Posterior vena cava (tissue), 2 donors: ENCODE results near the gene MEX3B. TPM values are rescaled to one million over a fixed set of nuclear protein-coding genes. Genes with fewer than 3 reads are reported as not detected.
"Not testable (repeated sequence)": the region's sequence is repeated elsewhere in the genome, so short reads cannot be mapped to it uniquely, and the experiment has no call there.

Experiments used
- DNase-seq: peaks from one replicate; pipeline ENCODE4 v3.0.0-alpha.2; 2020; ENCODE audit warnings: low spot score
- intact Hi-C, 2 donors: fragments of 100-400 bp; cut with DNase I; formaldehyde crosslinking; loops; one replicate each; pipeline versions ENCODE4 v1.14.1 to v1.14.2; 2022 to 2023
- total RNA-seq, 2 donors: library from RNA; stranded (reverse); fragmentation: NEBNext Ultra II Directional; extraction: Animal tissue kit (Norgen Biotek cat#: 25700); gene quantifications; one replicate each; pipeline ENCODE4 v1.2.1, GENCODE V29; 2021
- donor health status: DM: yes; HTN: yes; CAD: no.
- donor health status: DM: yes; HTN: yes; CAD: no.

The MEX3B gene
- total RNA-seq, 2 donors from 2014 or later, result 2.4 to 2.7 TPM

DNA sequence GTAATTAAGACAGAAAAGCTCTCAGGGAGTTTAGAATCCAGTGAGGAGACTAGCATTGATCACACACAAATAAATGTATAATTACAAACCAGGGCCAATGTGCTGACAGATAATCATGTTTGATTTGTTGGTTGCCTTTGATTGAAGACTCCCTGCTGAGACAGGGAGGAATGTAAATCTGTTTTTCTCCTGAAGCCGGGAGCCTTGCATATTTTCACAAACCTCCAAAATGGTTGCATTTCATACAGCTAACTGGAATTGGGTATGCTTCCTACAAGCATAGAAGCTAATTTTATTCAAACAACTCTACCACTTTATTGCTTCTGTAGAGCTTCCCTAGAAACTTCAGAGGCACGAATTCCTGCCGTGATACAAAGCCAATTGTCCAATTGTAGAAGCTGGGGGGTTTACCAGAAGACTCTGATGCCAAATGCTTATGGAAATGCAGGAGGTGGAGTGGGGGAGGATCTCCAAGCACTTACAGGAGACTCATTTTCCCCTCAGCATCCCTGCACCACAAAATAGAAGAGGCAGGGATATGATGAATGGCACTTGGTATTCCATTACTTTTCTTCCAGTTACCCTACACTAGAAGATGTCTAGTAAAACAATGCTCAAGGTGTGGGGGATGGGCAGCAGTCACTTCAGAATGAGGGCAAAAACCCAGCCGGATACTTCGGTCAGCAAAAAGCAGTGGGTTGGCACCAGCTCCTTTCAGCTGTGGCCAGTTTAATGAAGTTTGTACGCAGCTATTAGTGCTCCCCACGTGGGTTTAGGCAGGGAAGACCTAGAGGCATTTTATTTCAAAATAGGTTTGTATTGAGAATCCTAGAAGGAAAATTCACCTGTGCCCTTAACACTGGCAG is 11.4 kb upstream of the MEX3B start:
- DNase-seq, result no peak
- intact Hi-C loops, result no loop called here

DNA sequence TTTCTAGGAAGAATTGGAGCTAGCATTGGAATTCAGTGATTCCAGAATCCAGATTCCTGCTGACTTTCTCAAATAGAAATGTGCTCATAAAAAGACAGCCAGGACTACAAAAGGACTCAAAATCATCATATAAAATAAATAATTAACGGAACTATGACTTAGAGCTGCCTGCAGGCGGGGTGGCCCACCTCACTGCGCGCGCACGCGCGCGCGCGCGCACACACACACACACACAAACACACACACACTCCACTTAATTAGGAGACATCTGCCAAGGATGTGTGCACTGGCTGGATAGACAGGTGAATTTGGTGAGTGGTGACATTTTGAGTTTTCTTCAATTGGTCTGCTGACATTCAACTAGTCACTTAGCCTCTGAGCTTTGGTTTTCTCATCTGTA is 6.9 kb upstream of the MEX3B start:
- intact Hi-C loops, result no loop called here
- no peak for DNase-seq

DNA sequence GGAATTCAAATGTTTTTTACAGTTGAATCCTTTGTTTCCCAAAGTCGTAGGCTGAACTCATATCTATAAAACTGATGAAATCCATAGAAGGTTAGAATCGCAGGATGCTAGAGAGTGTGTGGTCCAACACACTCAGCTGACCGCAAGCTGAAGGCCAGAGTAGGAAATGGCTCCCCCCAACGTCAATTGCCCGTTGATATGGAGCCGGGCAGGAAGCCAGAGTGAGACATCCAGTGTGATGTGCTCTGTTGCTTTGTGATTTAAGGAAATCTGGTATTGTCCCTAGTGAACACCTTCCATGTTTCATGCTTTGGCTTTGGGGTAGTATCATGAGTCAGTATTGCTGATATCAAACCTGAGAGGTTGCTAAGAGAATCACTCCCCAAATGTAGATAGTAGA is 5.8 kb upstream of the MEX3B start:
- intact Hi-C loops, result no loop called here
- DNase-seq, result no peak

DNA sequence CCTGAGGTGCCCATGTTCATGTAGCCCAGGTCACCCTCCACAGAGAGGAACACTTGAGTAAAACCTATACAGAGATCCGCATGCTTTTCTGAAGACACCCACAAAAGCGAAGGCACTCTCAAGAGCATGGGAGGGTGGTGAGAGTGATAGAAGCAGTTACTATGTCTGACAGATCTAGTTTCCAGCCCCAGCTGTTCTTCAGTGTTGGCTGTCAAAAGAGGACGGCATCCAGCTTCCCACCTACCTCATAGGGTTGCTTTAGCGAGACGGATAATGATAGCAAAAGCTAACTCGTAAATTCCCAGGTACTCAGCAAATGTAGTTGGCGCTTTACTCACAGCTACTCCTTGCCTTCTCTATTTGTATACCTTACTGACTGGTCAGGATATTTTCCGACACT is 3.0 kb upstream of the MEX3B start:
- no peak for DNase-seq
- intact Hi-C loops, result loop anchor here in 1 of 2 donors (5.0 kb wide), 1 partner anchor 567 kb away; no protein-coding TSS in a partner anchor

DNA sequence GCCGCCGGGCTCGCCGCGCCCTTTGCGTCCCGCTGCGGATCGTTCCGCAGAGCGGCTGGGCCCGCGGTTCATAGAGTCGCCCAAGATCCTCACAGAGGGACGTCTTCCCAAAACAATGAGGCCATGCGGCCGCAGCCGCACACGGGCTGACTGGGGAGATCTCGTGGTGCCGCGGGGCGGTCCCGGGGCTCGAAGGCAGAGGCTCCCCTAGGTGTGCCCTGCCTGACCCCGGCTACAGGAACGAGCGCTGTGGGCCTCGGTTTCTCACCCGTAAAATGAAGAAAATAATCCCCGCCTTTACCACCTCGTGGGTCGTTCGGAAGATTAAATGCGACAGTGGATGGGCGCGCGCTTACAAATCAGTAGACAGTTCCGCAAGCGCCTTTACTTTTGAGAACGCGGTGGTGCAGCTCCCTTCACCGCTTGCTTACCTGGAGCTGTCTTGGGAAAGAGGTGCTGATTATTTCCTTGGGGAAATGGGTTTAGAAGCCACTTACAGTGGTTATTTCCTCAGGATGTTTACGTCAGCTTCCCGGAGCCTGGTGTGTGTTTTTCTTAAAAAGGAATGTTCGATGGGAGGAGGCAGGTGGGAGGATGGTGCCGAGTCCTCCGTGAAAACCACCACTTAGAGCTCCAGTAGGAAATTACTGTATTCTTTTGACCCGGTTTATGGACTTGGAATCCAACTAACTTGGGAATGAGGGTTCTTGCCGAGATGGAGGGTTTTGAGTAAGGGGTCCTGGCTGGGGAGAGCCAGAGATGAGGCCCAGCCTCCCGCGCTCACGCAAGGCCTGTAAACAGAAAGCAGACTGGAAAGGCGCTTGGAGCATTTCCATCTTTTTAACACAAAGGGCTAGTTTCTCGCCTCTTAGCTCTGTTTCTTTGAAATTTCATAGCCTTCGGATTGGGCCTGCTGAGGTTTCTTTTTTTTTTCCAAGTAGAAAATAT is 1.9 kb upstream of the MEX3B start:
- DNase-seq, result no peak
- intact Hi-C loops, result loop anchor here in 1 of 2 donors (5.0 kb wide), 1 partner anchor 565 kb away; no protein-coding TSS in a partner anchor

DNA sequence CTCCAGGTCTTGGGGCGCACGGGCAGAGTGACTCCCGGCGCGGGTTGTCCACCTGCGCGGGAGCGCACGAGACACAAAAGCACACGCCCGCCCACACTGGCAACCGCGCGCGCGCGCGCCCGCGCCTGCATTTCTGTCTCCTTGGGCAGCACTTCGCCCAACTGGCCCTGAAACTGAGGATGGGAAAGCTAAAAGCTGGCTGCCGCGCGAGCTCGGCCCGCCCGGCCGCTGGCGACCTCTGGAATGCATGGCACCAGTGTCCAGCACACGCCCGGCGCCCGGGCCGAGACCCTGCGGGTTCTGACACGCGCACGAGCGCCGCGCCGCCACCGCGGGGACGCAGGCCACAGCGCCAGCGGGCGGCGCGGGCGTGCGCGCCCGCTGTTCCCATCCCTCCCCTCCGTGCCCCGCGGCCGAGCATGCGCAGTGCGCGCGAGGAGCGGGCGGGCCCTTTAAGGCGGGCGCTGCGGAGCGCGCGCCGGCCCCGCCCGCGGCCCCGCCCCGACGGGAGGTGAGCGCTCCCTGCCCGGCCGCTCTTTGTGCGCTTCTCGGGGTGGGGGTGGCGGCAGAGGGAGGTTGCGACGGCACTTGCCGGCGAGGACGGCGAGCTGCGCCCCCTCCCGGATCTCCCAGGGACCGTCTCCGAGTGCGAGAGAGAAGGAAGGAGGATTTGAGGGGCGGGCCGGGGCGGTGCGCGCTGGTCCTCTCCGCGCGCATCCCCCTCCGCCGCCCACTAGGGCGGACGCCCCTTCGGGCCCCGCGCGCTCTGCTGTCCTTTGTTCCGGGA is 1.0 kb upstream of the MEX3B start:
- intact Hi-C loops, result loop anchor here in 1 of 2 donors (5.0 kb wide), 1 partner anchor 565 kb away; no protein-coding TSS in a partner anchor
- DNase-seq, result peak; percentile 96

DNA sequence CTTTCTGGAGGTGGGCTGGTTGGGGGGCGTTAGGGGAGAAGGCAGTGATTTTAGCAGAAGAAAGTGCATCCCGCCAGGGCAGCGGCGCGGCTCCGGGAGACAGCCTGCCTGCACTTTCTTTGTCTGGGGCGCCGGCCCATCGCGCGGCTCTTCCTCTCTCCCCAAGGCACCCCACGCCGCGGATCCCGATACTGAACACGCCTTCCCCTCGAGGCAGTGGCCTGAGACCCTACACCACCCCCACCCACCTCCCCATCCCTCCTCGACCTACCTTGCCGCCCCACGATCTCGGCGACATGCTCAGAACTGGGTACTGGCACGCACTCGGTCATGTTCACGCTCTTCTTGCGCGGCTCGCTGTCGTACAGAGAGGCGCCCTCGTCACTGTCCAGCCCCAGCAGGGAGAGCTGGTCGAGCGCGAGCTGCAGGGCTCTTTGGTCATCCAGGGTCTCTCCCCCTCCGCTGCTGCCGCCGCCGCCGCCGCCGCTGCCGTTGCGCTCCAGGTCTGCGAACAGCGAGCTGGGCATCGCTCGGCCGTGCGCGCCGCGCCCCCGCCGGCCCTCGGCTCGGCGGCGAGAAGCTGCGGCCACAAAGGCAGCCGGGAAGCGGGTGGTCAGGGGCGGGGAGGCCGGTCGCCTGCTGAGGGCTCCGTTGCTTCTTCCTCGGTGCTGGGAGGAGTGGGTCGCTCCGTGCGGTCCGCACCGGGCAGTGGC is 483 bp downstream of the MEX3B start:
- DNase-seq, result no peak
- intact Hi-C loops, result loop anchor here in 1 of 2 donors (5.0 kb wide), 1 partner anchor 563 kb away; no protein-coding TSS in a partner anchor

DNA sequence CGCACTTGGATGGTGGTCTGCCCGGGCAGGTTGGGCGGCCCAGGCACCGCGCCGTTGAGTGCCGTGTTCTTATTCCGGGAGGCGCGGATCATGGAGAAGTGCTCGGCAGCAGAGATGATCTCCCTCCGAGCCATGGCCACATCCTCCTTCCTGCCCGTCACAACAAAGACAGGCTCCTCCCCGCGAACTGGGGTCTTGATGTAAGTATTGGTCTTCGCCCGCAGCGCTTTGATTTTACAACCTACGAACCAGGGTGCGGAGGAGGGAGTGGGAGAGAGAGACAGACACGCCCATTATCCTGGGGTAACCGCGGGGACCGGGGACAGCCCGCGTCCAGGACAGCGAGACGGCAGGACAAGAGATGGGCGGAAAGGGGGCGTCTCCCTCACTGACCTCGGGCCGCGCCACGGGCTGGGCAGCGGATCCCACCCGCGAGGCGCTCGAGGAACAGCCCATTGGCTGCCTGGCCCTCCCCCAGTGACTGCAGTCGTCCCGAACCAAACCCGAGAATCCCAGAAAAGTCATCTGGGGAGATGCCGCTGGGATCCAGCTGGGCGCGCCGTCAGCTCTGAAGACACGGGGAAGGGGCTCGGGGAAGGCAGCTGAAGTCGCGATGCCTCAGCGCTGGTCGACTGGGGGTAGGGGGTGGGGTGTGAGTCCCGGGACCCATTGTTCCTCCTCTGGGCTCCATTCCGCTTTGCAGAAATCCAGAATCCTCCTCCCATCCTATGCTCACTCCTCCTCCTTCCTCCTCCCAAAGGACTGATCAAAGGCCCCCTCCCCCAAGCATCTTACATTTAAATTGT is 1.2 kb downstream of the MEX3B start:
- DNase-seq, result no peak

DNA sequence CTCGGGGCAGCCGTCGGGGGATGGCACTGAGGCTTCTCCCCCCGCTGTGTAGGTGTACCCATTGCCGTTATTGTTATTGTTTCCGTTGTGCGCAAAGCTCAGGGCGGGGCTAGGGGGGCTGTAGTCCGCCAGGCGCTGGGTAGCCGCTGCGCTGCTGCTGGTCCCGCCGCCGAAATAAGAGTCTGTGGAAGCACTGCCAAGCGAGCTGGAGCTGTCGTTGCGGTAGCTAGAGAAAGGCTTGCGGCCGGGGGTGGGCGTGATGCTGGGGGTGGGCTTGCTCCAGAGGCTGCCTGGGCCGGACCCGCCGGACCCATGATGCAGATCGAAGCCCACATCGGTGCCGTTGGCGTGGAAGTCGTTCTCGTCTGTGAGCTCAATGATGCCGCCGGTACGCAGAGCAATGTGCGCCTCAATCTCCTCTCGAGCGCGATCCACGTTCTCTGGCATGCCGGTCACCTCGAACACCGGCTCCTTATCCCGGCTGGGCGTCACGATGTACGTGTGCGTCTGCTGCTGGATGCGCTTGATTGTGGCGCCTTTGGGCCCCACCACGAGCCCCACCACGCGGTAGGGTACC is 1.9 kb downstream of the MEX3B start:
- intact Hi-C loops, result no loop called here

More for the DNA sequence above, 1.2 kb downstream of the MEX3B start:
- intact Hi-C loops, result loop anchor here in 1 of 2 donors (5.0 kb wide), 1 partner anchor 562 kb away; no protein-coding TSS in a partner anchor

DNA sequence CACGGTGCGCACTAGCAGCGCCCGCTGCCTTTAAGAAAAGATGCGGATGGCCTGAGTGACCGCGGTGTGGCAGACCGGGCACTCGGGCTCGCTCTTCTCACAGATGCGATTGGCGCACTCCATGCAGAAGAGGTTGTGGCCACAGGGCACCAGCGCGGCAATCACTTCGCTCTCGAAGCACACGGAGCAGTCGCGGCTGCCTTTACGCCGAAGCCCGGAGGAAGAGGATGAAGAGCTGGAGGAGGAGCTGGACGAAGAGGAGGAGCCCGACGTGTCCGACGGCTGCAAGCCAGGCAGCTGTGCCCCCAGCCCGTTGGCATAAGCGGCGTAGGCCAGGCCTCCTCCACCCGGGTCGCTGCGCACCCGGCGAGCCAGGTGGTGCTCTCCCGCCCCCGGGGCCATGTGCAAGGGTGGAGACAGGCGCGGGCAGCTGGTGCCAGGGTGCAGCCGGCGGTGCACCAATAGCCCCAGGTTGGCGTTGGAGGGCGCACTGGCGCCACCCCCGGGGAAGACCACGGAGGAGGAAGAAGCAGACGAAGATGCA is 2.6 kb downstream of the MEX3B start:
- intact Hi-C loops, result no loop called here
- DNase-seq, result no peak

More for the DNA sequence above, 1.9 kb downstream of the MEX3B start:
- DNase-seq, result no peak

DNA sequence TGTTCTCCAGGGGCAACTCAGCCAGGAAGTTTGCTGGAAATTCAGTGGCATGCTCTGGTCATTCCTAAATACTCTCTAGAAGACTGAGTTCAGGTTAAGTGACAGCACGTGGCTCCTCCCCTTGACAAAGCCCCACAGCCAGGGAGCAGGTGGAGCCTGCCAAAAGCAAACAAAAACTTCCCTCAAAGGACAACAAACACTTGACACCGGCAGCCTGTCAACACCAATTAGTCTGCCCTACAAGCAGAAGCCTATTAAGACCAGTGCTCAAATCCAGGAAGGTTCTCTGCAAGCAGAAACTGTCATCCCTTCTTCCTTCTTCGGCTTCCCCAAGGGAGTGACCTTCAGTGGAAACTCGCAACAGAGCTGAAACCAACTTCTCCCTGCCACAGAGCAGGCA is 5.0 kb downstream of the MEX3B start:
- no peak for DNase-seq
- intact Hi-C loops, result no loop called here

DNA sequence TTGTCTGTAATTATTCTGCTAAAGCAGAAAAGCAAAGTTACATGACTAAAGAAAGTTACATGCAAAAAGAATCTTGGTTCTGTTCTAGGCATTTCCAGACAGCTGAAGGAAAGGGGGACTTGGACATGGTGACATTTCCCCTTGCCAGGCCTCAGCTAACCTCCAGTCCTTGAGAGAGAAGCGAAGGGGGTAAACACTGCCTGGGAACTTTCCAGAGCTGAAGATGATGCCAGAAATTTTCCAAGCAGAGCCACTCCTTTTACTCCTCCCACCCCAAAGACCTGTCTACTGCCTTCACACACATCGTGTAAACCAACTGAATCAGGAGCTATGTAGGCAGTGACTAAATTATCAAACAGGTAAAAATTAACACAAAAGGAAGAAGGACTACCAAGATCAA is 5.4 kb downstream of the MEX3B start:
- intact Hi-C loops, result no loop called here
- DNase-seq, result no peak

DNA sequence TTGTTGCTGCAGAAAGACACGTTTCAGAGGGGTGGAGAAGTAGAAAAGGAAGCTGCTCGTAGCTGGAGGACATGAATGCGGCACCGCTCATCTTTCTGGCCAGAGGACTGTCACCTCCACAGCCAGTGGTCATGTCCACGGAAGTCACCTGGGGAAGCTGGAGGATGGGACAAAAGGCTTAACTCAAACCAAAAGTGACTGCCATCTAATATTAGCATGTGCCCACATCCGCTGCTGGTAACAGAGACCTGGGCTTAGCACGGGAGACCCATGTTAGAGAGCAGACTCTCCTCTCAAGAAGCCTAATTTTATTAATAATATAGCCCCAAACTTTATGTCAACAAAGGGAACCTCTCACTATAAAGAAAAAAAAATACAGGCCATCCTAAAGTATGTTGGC is 5.9 kb downstream of the MEX3B start:
- DNase-seq, result no peak
- intact Hi-C loops, result no loop called here

DNA sequence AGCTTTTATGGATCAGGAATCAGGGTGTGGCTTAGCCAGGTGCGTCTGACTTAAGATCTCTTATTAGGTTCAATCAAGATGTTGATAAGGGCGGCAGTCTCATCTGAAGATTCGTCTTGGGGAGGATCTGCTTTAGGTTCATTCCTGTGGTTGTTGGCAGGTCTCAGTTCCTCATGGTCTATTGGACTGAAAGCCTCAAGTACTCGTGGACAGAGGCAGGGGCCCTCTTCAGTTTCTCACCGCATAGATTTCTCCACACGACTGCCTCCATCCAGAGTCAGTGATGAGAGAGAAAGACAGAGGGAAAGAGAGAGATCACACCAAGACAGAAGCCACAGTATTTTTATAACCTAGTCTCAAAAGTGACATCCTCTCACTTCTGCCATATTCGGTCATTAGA is 9.4 kb downstream of the MEX3B start:
- no peak for DNase-seq
- intact Hi-C loops, result no loop called here

DNA sequence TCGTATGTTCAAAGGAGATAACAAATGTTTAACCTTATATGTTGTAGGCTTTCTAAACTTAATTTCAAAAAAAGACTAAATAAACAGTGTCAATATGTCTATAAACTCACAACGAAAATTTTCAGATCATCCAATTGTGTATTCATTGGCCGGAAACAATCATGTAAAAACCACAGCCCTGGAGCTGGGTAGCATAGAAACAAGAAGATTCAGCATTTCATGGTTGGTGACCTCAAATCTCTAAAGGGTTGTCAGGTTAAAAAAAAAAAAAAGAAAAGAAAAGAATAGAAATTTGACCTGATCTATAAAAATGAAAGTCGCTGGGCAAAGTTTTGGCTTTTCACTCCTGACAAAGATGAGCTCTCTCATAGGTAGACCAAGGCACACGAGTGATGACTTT is 13.9 kb downstream of the MEX3B start:
- no peak for DNase-seq
- intact Hi-C loops, result no loop called here

DNA sequence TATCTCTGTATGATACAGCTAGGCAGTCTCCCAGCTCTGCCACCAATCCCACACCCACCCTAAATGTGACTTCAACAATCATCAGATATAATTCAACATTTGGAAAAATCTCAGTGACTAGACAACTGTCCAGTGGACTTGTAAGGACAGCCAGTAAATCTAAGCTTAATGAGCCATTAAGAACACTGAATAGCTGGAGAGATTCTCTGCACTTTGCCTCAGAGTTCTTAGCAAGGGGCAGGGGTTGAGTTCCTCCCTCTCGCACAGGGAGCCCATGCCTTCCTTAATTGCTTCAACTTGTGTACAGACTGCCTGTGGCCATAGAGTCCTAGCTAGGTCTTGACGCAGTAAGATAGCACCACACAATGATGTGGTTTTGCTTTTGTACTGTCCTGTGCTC is 15.6 kb downstream of the MEX3B start:
- intact Hi-C loops, result no loop called here
- DNase-seq, result no peak

DNA sequence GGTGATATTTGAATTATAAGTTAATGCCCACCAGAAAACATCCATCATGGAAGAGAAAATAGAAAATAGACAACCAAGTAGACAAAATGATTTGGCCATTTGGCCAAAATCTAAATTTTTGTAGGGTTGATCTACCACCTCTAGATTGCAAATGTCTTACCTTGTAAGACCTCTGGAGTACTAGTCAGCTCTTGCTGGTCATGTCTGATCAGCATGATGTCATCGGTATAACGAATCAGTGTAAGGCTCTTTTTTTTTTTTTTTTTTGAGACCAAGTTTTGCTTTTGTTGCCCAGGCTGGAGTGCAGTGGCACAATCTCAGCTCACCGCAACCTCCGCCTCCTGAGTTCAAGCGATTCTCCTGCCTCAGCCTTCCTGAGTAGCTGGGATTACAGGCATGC is 17.7 kb downstream of the MEX3B start:
- intact Hi-C loops, DNase-seq: not testable (repeated sequence)
